ENCODE results near the gene C9orf72. TPM values are rescaled to one million over a fixed set of nuclear protein-coding genes. Genes with fewer than 3 reads are reported as not detected.

Gene C9orf72
- total and polyA plus RNA-seq, 2 donors from 2014 or later, result 5.6 to 16.1 TPM

- Histone ChIP-seq H3K36me3 (ENCODE audit: control insufficient read depth in 2 of 3, insufficient read depth in 3 of 3, low read length in 3 of 3) (no peaks in the 10 kb centered on the region), H3K9ac (ENCODE audit: low read length in 3 of 3) (no peak overlapping the region), H3K27ac (ENCODE audit: low read depth in 2 of 2, low read length in 2 of 2) (no peak overlapping the region), H3K4me3 (ENCODE audit: low read length in 3 of 3) (no peak overlapping the region), H3K27me3 (ENCODE audit: control insufficient read depth, insufficient read depth, low read length) (no peaks in the 10 kb centered on the region), H3K9me3 (ENCODE audit: control insufficient read depth in 2 of 3, insufficient read depth in 1 of 3, low read length in 3 of 3) (no peaks in the 10 kb centered on the region), H3K4me1 (ENCODE audit: control insufficient read depth in 2 of 3, insufficient read depth in 2 of 3, low read depth in 1 of 3, low read length in 3 of 3) (no peaks in the 10 kb centered on the region)
- TF ChIP-seq CTCF (IDR thresholded peaks at IDR 0.05; ENCODE audit: borderline replicate concordance, extremely low read depth, insufficient read depth), result no peak
- DNase-seq (no peak), FAIRE-seq (no peak)
- intact Hi-C loops (cut with DNase I), result no loop called here
Measured at GRCh38 chr9:27595733-27596132, 22.5 kb upstream of the C9orf72 start.

- Histone ChIP-seq H3K9me3 (ENCODE audit: control insufficient read depth in 2 of 3, insufficient read depth in 1 of 3, low read length in 3 of 3) (no peaks in the 10 kb centered on the region), H3K27me3 (ENCODE audit: control insufficient read depth, insufficient read depth, low read length) (no peaks in the 10 kb centered on the region), H3K36me3 (ENCODE audit: control insufficient read depth in 2 of 3, insufficient read depth in 3 of 3, low read length in 3 of 3) (no peaks in the 10 kb centered on the region), H3K4me1 (ENCODE audit: control insufficient read depth in 2 of 3, insufficient read depth in 2 of 3, low read depth in 1 of 3, low read length in 3 of 3) (no peaks in the 10 kb centered on the region), H3K27ac (ENCODE audit: low read depth in 2 of 2, low read length in 2 of 2) (no peak overlapping the region), H3K9ac (ENCODE audit: low read length in 3 of 3) (no peak overlapping the region), H3K4me3 (ENCODE audit: low read length in 3 of 3) (no peak overlapping the region)
- no peak for TF ChIP-seq CTCF (IDR thresholded peaks at IDR 0.05; ENCODE audit: borderline replicate concordance, extremely low read depth, insufficient read depth)
- intact Hi-C loops (cut with DNase I), result no loop called here
- DNase-seq (no peak), FAIRE-seq (no peak)
Measured at GRCh38 chr9:27591672-27592071, 18.4 kb upstream of the C9orf72 start.

GRCh38 chr9:27591093-27591492 lies 17.8 kb upstream of the C9orf72 start:
- TF ChIP-seq CTCF (IDR thresholded peaks at IDR 0.05; ENCODE audit: borderline replicate concordance, extremely low read depth, insufficient read depth), result no peak
- Histone ChIP-seq H3K9me3 (ENCODE audit: control insufficient read depth in 2 of 3, insufficient read depth in 1 of 3, low read length in 3 of 3) (no peaks in the 10 kb centered on the region), H3K4me3 (ENCODE audit: low read length in 3 of 3) (no peak overlapping the region), H3K27me3 (ENCODE audit: control insufficient read depth, insufficient read depth, low read length) (no peaks in the 10 kb centered on the region), H3K4me1 (ENCODE audit: control insufficient read depth in 2 of 3, insufficient read depth in 2 of 3, low read depth in 1 of 3, low read length in 3 of 3) (no peaks in the 10 kb centered on the region), H3K36me3 (ENCODE audit: control insufficient read depth in 2 of 3, insufficient read depth in 3 of 3, low read length in 3 of 3) (no peaks in the 10 kb centered on the region), H3K27ac (ENCODE audit: low read depth in 2 of 2, low read length in 2 of 2) (no peak overlapping the region), H3K9ac (ENCODE audit: low read length in 3 of 3) (no peak overlapping the region)
- FAIRE-seq (no peak), DNase-seq (no peak)
- intact Hi-C loops (cut with DNase I), result no loop called here

- TF ChIP-seq CTCF (IDR thresholded peaks at IDR 0.05; ENCODE audit: borderline replicate concordance, extremely low read depth, insufficient read depth), result no peak
- Histone ChIP-seq H3K9me3 (ENCODE audit: control insufficient read depth in 2 of 3, insufficient read depth in 1 of 3, low read length in 3 of 3) (no peaks in the 10 kb centered on the region), H3K36me3 (ENCODE audit: control insufficient read depth in 2 of 3, insufficient read depth in 3 of 3, low read length in 3 of 3) (no peaks in the 10 kb centered on the region), H3K4me3 (ENCODE audit: low read length in 3 of 3) (no peak overlapping the region), H3K27me3 (ENCODE audit: control insufficient read depth, insufficient read depth, low read length) (no peaks in the 10 kb centered on the region), H3K27ac (ENCODE audit: low read depth in 2 of 2, low read length in 2 of 2) (no peak overlapping the region), H3K9ac (ENCODE audit: low read length in 3 of 3) (no peak overlapping the region), H3K4me1 (ENCODE audit: control insufficient read depth in 2 of 3, insufficient read depth in 2 of 3, low read depth in 1 of 3, low read length in 3 of 3) (no peaks in the 10 kb centered on the region)
- DNase-seq, result no peak
- no peak for FAIRE-seq
- intact Hi-C loops (cut with DNase I), result no loop called here
Measured at GRCh38 chr9:27590651-27591050, 17.4 kb upstream of the C9orf72 start.
